Smooth muscle cell (in vitro differentiated cells): ENCODE measurements around the gene MYCBP2. TPM values are rescaled to one million over a fixed set of nuclear protein-coding genes. Genes with fewer than 3 reads are reported as not detected.

Experiments used
- DNase-seq: peaks from one replicate; lab custom pipeline; 2025; ENCODE audit not compliant: unreplicated experiment; lab: John Stamatoyannopoulos, UW
- H2AFZ ChIP-seq: fragments of 200-600 bp; sonication (generic); 2 replicates; pipeline ENCODE4 v1.6.0; 2016; ENCODE audit warnings: antibody characterized with exemption, low read depth, mild to moderate bottlenecking
- H3F3A ChIP-seq: fragments of 200-600 bp; sonication (generic); 2 replicates; pipeline ENCODE4 v1.6.0; 2017; ENCODE audit warnings: antibody characterized with exemption, low read depth
- H3K27ac ChIP-seq: fragments of 200-600 bp; sonication (generic); 2 replicates; pipeline ENCODE4 v1.5.1; 2016; ENCODE audit warnings: low read depth, mild to moderate bottlenecking
- H3K27me3 ChIP-seq: fragments of 200-600 bp; sonication (generic); 2 replicates; pipeline ENCODE4 v1.6.1; 2016; ENCODE audit warnings: low read depth, mild to moderate bottlenecking
- H3K36me3 ChIP-seq: fragments of 200-600 bp; sonication (generic); 2 replicates; pipeline ENCODE4 v1.5.1; 2016; ENCODE audit warnings: low read depth
- H3K4me1 ChIP-seq: fragments of 200-600 bp; sonication (generic); 2 replicates; pipeline ENCODE4 v1.5.1; 2016; ENCODE audit warnings: low read depth
- H3K4me2 ChIP-seq: fragments of 200-600 bp; sonication (generic); 2 replicates; pipeline ENCODE4 v1.6.0; 2016; ENCODE audit warnings: mild to moderate bottlenecking
- H3K4me3 ChIP-seq: fragments of 200-600 bp; sonication (generic); 2 replicates; pipeline ENCODE4 v1.5.1; 2016; ENCODE audit warnings: mild to moderate bottlenecking
- H3K79me2 ChIP-seq: fragments of 200-600 bp; sonication (generic); 2 replicates; pipeline ENCODE4 v1.6.0; 2016; ENCODE audit warnings: low read depth, mild to moderate bottlenecking
- H3K9ac ChIP-seq: fragments of 200-600 bp; sonication (generic); 2 replicates; pipeline ENCODE4 v1.6.0; 2016; ENCODE audit warnings: low read depth
- H3K9me3 ChIP-seq: fragments of 200-600 bp; sonication (generic); replicated peaks from 2 replicates; pipeline ENCODE4 v1.5.1; 2016; ENCODE audit warnings: low read depth
- H4K20me1 ChIP-seq: fragments of 200-600 bp; sonication (generic); 2 replicates; pipeline ENCODE4 v1.6.0; 2016; ENCODE audit warnings: low read depth
- WGBS: methylation state at CpG from one replicate; pipeline ENCODE4 v1.1.7; 2016; ENCODE audit warnings: low lambda C conversion rate; 5-methylcytosine and 5-hydroxymethylcytosine counted together
- polyA plus RNA-seq: library from polyadenylated mRNA; unstranded; fragments of >200 nt; fragmentation: Nextera tagmentation; extraction: Ambion mirVana; gene quantifications from 2 replicates; pipeline ENCODE4 v1.2.1, GENCODE V29; 2016
- total RNA-seq: library from RNA; depleted of rRNA; stranded (reverse); fragments of >200 nt; gene quantifications from 2 replicates; pipeline ENCODE4 v1.2.3, GENCODE V29; 2014
- TF ChIP-seq, protein P1 (sequence below): fragments of 200-600 bp; sonication (generic); IDR thresholded peaks from 2 replicates; pipeline ENCODE4 v1.5.1; 2017; ENCODE audit warnings: borderline replicate concordance, mild to moderate bottlenecking, antibody characterized with exemption; ENCODE audit not compliant: insufficient read depth, poor library complexity, severe bottlenecking

MYCBP2 gene
- total and polyA plus RNA-seq, 2 experiments from 2014 or later, result 20.1 to 61.0 TPM

GRCh38 chr13:77285098-77285497, 41.8 kb downstream of the MYCBP2 start:
- Histone ChIP-seq H3K27me3 (no peaks in the 10 kb centered on the region), H3K4me1 (no peaks in the 10 kb centered on the region), H3K27ac (no peak overlapping the region), H4K20me1 (peaks cover 3% of the 10 kb centered on the region), H3K9me3 (no peaks in the 10 kb centered on the region), H3K9ac (no peak overlapping the region), H3K36me3 (no peaks in the 10 kb centered on the region), H2AFZ (no peak overlapping the region), H3K4me2 (no peak overlapping the region), H3F3A (no peaks in the 10 kb centered on the region), H3K79me2 (peaks cover 7% of the 10 kb centered on the region), H3K4me3 (no peak overlapping the region)
- TF ChIP-seq, protein P1, sequence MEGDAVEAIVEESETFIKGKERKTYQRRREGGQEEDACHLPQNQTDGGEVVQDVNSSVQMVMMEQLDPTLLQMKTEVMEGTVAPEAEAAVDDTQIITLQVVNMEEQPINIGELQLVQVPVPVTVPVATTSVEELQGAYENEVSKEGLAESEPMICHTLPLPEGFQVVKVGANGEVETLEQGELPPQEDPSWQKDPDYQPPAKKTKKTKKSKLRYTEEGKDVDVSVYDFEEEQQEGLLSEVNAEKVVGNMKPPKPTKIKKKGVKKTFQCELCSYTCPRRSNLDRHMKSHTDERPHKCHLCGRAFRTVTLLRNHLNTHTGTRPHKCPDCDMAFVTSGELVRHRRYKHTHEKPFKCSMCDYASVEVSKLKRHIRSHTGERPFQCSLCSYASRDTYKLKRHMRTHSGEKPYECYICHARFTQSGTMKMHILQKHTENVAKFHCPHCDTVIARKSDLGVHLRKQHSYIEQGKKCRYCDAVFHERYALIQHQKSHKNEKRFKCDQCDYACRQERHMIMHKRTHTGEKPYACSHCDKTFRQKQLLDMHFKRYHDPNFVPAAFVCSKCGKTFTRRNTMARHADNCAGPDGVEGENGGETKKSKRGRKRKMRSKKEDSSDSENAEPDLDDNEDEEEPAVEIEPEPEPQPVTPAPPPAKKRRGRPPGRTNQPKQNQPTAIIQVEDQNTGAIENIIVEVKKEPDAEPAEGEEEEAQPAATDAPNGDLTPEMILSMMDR, result no peak
- DNase-seq, result no peak
- WGBS, result 97% methylated on average over 1 of the region's 1 CpG

DNA sequence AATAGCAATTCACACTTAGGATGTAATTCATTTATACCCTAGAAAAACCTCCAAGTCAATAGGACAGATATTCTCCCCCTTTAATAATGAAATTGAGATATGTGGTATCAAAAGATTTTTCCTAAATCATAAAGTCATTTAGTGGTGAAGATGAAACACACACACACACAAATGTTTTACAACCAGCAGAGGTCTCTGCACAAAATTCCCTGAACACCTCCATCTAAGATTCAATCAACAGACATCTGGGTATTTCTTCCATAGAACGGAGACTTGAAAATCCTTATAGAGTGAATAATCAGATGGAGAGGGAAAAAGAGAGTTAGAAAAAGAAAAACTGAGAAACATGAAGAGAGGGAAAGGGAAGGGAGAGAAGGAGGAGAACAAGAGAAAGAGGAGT, 52.8 kb downstream of the MYCBP2 start:
- Histone ChIP-seq H3K27ac (no peak overlapping the region), H2AFZ (no peak overlapping the region), H4K20me1 (peaks cover under 1% of the 10 kb centered on the region), H3K9me3 (no peaks in the 10 kb centered on the region), H3K79me2 (no peaks in the 10 kb centered on the region), H3K4me2 (no peak overlapping the region), H3K27me3 (no peaks in the 10 kb centered on the region), H3K4me1 (no peaks in the 10 kb centered on the region), H3K4me3 (no peak overlapping the region), H3F3A (no peaks in the 10 kb centered on the region), H3K36me3 (peaks cover 7% of the 10 kb centered on the region), H3K9ac (no peak overlapping the region)
- TF ChIP-seq, protein P1, result no peak
- DNase-seq, result no peak
- 90% methylated on average over 1 of the region's 1 CpG for WGBS

- no peak for DNase-seq
- Histone ChIP-seq H3K36me3 (peaks cover 13% of the 10 kb centered on the region), H2AFZ (no peak overlapping the region), H3K27me3 (no peaks in the 10 kb centered on the region), H3F3A (no peaks in the 10 kb centered on the region), H3K4me1 (no peaks in the 10 kb centered on the region), H3K27ac (no peak overlapping the region), H3K4me3 (no peak overlapping the region), H3K9ac (no peak overlapping the region), H4K20me1 (no peaks in the 10 kb centered on the region), H3K79me2 (no peaks in the 10 kb centered on the region), H3K9me3 (no peaks in the 10 kb centered on the region), H3K4me2 (no peak overlapping the region)
- TF ChIP-seq, protein P1, result no peak
- WGBS, result 94% methylated on average over 1 of the region's 1 CpG
These were observed 57.8 kb downstream of the MYCBP2 start for GRCh38 chr13:77269141-77269540.

- no peak for DNase-seq
- no peaks in the 10 kb centered on the region for H4K20me1 ChIP-seq
These were observed 59.5 kb downstream of the MYCBP2 start for GRCh38 chr13:77267362-77267761.

More at GRCh38 chr13:77267362-77267761, 59.5 kb downstream of the MYCBP2 start:
- no peaks in the 10 kb centered on the region for H3K27me3 ChIP-seq
- H3K36me3 ChIP-seq, result peaks cover 13% of the 10 kb centered on the region
- H3F3A ChIP-seq, result no peaks in the 10 kb centered on the region
- no peak overlapping the region for H3K9ac ChIP-seq
- no peaks in the 10 kb centered on the region for H3K79me2 ChIP-seq
- H3K4me1 ChIP-seq, result no peaks in the 10 kb centered on the region
- H3K4me3 ChIP-seq, result no peak overlapping the region
- no peak overlapping the region for H3K27ac ChIP-seq
- no peaks in the 10 kb centered on the region for H3K9me3 ChIP-seq
- no peak overlapping the region for H3K4me2 ChIP-seq
- WGBS, result 93% methylated on average over 2 of the region's 2 CpGs
- no peak overlapping the region for H2AFZ ChIP-seq
- TF ChIP-seq, protein P1, result no peak
